DMS 273 treated with DMSO at 0.1 percent for 48 hours (cell line): ENCODE data around the gene BTBD6.

ENCODE experiments used
- DNase-seq: peaks from one replicate; lab custom pipeline; 2025; lab: John Stamatoyannopoulos, UW

The BTBD6 gene

DNA sequence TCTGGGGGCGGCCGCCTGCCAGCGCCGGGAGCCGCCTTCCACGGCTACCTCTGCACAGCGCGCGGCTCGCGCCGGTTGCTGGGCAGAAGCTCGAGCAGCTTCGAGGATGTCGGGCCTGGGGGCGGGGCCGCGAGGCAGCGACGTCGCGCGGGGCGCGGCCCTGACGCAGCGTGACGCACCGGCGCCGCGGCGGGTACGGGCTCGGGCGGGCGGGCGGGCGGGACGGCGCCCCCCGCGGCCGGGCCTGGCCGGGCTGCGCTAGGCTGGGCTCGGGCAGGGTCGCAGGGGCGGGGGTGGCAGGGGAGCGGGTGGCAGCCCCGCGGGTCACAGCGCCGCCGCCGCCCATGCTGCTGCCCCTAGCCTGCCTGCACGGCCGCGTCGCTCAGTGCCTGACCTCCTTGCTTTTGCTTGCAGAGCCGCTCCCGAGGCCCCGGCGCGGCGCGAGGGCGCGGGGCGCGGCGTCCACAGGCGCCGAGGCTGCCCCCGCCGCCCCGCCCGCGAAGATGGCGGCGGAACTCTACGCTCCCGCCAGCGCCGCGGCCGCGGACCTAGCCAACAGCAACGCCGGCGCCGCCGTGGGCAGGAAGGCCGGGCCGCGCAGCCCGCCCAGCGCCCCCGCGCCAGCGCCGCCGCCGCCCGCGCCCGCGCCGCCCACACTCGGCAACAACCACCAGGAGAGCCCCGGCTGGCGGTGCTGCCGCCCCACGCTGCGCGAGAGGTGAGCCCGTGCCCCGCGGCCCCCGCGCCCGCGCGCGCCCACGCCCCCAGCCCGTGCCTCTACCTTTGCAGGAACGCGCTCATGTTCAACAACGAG, at the start of gene BTBD6:
TSS of gene BTBD6 (plus strand) at position 166 of the 814 bp plus-strand sequence. CDS start at position 345, 179 bp downstream.
- DNase-seq: peak; percentile 40

DNA sequence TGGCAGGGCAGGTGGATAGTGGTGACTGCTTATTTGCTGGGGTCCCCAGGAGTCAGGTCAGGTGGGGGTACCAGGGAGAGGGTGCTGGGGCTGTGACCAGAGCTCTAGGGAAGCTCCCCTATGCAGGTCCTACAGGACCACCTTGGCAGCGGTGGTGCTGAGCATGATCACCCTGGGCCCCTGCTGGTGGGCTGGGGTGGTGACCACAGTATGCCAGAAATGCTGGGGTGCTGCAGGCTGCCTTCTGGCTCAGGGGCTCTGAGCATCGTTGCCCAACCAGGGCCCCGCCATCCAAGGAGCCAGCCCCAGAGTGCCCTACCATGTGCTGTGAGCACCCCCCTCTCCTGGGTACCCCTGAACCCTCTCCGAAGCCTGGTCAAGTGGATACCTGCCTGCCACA, 49.7 kb upstream of the BTBD6 start:
- DNase-seq: no peak

DNA sequence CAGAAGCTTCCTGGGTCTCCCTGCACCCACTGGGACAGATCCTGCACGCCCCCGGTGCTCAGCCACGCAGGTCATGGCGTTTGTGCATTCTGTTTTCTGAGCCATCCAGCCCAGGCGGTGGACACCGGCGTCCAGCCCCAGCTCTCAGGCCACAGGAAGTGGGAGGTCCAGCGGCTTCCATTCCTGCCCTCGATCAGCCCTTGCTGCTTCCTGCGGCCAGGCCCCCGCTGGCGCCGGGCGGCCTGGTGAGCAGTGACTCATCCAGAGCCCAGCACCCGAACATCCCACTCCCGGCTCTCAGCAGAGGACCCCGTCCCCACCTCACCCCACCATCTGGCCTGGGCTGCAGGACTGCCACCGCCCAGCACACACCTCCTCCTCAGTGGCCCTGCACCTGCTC, 49.2 kb upstream of the BTBD6 start:
- DNase-seq: no peak

DNA sequence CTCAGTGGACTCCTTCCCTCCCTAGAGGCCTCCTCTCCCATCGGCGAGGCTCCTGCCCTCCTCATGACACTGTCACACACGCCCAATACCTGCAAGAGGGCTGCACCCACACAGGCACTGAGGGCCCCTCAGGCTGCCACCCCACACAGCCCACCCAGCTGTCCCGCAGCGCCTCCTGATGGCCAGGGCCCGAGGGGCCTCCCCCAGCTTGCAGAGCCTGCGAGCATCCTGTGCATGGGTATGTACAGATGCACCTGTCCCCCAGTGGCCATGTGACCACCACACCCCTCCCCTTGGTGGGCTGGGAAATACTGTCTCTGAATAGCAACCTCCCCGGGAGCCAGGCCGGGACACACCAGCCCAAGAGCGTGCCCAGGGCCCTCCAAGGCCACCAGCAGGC, 48.3 kb upstream of the BTBD6 start:
- no peak for DNase-seq

DNA sequence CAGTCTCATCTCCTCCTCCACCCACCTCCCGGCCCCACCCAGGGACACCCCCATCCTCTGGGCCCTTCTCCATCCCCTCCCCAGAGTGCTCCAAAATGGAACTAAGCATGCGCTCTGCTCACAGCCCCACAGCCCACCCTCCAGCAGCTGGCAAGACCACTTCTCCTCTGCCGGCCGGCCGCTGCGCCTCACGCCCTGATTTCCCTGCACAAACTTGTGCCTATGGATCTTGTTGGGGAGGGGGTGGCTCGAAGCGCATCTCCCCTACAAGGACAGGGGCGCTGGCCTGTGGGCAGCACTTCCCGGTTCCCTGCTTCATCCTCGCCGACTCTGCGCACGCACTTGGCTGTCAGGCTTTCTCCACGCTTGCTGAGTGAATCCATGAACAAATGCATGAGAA, 47.7 kb upstream of the BTBD6 start:
- DNase-seq: no peak

DNA sequence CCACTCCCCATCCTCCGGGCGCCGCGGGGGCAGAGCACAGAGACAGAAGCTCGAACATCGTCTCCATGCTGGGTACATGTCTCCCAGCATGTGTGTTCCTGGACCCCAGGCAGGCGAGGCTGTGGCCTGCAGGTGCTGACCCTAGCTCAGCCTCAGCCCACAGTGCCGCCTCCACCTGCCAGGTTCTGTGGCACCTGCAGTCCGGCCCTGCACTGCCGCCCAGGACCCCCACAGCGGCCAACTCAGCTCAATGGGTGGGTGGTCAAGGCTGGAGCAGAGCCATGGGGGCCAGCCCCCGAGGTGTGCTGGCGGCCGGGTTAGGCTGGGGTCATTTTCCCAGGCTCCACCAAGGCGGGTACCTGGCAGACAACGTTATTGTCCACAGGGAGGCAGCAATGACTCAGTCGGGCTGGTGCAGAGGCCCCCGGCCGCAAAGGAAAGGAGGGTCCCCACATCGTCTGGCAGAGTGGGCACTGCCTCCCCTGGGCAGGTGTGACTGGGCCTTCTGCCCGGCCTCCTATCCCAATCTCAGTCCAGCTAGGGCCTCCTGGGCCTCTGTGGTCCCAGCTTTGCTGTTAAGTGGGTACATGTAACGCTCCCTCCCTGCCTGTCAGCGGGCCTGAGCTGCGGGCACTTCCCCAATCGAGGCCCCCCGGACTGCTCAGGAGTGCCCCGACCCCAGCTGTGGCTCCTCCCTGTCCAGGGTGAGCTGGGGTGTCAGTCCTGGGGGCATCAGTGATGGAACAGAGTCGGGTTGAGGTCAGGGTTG, 47.0 kb upstream of the BTBD6 start:
- DNase-seq: no peak

DNA sequence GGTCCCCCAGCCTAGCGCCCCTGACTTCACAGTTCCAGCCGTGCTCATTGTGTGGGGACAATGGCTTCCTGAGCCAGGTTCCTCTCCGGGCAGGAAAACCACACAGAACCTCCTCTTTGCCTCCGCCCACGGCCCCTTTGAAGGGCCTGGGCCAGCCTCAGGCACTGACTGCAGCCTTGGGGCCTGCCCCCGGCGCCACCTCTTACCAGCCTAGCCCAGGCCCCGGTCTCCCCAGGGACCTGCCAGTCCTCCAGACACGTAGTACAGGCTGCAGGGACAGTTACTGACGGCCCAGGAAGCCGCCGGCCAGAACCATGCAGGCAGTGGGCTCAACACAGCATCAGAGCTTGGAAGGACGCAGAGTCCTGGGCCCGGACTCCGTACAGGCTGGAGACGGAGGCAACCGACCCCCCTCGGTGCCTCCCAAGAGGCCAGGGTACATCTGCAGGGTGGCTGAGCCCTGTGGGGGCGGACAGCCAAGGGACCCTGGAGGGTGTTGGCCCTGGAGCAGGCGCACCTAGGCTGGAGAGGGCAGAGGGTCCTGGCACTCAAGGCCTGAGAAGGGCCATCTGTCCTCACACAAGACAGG, 46.3 kb upstream of the BTBD6 start:
- no peak for DNase-seq

DNA sequence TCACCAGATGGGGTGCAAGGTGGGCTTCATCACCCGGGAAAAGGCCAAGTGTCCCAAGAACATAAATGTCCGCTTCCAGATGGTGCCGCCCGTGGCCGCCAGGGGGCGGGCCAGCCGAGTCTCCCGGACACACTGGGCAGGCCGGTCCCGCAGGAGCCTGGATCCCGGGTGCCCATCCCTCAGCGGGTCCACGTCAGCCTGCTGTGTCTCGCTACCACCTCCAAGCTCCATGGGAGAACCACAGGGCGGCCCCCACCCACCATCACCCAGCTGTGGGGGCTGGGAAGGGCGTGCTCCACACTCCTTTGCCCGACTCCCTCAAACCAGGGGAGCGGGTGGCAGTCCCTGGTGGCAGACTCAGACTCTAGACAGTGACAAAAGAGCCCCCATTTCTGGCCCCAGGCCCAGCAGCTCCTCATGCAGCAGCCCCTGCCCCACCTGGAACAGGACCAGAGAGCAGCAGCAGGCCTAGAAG, 45.2 kb upstream of the BTBD6 start:
- peak; percentile 11 for DNase-seq

DNA sequence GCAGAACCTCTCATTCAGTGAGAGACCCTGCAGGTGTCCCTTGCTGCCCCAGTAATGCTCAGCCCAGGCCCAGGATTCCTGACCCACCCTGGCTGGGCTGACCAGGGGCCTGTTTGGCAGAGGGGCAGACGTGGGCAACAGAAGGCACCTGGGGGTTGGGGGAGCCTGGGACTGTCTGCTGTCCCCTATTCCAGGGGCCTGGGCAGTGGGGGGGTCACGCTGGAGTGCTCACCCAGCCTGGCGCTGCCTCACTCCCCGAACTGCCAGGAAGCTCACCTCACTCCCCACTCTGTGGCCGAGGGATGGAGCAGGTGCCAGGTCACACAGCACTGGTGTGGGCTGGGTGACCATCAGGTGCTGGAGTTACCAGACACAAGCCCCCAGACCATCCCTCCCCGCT, 44.6 kb upstream of the BTBD6 start:
- no peak for DNase-seq

DNA sequence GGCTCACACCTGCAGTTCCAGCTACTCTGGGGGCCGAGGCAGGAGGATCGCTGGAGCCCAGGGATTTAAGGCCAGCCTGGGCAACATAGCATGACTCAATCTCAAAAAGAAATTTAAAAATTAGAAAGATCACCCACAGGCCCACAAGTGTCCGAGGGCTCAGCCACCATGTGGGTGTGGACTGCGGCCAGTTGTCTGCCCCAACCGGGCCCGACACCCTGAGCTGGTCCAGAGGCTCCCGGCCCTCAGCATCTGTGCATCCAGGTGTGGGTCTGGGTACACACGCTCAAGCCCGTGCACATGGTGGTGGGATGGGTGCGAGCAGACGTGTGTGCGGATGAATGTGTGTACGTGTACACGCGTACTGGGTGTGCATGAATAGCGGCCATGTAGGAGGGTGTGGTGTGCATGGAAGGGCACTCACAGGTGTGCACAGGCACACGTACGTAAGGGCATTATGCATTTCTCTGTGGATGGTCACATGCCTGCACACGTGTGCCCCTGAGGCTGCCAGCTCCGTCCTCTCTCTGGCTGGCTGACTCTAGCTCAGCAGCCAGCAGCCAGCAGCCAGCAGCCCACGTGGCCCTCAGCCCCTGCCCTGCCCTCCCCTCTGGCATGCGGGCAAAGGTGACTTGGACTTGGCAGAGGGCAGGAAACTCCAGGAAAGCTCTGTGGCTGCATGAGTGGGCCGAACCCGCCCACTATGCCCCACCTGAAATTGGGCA, 44.0 kb upstream of the BTBD6 start:
- no peak for DNase-seq

DNA sequence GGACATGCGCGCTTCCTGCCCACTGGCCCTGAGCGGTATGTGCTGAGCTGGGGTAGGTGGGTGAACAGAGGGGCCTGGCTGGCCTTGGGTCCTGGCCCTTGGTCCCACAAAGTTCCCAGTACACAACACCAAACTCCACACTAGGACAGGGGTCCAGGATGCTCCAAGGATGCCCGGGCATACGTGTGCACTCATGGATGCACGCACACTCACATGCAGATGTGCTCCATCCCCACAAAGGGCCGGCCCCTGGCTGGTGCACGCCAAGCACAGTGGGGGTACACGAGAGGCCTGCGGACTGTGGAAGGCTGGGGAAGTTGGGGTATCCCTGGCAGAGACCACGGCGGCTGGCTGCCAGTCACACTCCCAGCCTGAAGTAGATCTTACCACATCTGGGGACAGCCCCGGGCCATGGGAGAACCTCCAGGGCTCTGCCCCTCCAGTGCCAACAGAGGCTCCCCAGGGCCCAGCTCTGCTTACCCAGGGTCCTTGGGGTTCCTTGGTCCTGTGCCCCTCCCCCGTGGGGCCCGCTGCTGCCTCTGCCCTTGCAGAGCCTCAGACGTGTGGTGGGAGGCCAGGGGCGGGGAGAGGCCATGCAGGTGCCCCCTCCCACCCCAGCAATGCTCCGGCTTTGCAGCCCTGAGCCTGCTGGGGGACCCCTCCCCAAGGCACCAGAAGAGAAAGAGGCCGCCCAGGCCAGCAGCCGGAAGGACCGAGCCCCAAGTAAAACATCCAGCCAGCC, 43.2 kb upstream of the BTBD6 start:
- DNase-seq: no peak

DNA sequence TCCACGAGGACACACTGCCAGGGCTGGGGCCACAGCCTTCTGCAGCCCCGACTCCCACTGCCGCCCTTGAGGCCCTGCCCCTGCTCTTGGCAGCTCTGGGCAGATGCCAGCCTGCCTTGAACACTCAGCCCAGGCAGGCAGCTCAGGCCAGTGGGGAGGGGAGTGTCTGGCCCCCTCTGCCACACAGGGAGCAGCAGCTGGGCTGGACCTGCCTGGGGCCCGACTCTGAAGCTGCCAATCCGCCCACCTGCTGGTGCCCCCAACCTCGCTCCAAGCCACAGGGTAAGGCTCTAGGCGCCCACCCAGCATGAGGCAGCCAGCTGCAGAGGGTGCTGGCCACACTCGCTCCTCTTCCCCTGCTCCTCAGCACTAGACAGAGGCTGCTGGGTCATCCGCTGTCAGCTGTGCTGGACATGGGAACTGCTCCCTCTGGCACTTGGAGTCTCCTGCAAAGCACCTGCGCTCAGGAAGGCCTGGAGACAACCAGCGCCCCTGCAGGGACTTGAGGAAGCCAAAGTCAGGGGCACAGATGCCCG, 42.6 kb upstream of the BTBD6 start:
- DNase-seq: peak; percentile 33

DNA sequence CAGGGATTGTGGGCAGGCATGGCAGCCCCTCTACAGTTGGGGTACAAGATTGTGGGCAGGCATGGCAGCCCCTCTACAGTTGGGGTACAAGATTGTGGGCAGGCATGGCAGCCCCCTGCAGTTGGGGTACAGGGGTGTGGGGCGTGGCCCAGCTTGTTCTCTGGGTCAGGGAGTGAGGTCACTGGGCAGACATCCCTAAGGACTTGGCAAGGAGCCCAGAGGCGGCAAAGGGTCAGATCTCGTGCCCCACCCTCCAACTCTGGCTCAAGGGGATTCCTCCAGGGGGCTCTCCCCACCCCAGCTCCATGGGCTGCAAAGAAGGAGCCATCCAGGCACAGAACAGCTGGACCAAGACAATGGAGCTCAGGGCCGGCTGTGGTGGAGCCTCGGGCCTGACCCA, 41.5 kb upstream of the BTBD6 start:
- no peak for DNase-seq

DNA sequence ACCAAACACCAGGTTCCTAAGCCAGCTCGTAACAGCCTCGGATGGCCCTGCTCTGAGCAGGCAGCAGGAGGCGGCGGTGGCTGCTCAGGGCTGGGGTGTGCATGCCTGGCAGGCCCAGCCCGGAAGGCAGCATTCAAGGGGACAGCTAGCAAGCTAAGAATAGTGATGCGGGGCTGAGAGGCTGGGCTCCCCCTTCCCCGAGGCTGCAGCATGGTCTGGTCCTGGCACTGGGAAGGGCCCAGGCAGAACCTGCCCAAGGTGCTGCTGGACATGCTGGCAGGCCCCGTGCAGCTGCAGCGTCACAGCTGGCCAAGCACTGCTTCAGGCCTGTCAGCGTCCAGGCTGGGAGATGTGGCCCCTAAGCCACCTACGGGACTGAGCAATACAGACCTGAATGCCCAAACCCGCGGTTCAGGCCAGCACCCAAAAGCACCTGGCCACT, 40.9 kb upstream of the BTBD6 start:
- DNase-seq: no peak

DNA sequence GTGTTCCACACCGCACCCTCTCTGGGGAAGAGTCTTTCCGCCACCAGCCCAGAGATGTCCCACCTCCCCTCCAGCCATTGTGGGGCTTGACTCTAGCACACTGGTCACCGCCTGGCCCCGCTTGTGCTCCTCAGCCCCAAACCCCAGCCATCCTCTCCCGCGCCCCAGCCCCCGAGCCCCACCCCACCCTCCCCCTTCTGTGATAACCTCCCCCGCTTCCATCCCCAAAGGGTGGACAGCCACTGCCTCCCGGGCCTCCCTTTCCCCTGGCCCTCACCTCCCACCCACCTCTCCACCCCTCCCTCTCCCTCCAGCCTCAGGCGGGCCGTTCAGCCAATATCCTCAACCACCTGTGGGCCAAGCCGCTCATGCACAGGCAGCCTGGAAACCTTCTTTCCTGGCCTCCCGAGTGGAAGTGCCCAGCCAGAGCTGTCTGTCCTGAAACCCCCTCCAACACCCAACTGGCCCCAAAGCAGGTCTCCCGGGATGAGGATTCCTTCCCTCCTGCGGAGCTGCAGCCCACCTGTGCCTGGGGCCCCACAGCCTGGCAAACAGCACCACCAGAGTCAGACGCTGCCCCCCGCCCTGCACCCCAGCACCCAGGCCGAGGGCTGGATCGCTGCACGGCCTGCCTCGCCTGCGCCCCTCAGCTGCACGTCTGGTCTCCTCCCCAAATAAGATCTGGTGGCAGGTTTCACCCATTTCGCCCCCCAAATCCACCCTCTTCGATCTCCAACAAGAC, 40.2 kb upstream of the BTBD6 start:
- DNase-seq: no peak

DNA sequence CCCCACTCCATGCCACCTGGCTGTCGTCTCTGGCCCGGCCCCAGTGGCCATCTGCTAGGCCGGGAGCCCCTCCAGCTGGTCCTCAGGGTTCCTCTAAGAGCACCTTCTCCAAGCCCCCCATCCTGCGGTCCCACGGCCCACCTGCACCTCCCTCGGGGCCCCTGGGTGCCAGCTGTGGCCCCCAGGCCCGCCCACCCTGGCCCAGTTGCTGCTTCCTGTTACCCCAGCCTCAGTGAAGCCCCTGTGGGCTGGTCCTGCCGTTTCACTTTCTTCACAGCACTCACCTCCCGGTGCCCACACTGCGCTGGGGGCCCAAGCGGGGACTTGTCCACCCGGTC, 39.6 kb upstream of the BTBD6 start:
- no peak for DNase-seq

DNA sequence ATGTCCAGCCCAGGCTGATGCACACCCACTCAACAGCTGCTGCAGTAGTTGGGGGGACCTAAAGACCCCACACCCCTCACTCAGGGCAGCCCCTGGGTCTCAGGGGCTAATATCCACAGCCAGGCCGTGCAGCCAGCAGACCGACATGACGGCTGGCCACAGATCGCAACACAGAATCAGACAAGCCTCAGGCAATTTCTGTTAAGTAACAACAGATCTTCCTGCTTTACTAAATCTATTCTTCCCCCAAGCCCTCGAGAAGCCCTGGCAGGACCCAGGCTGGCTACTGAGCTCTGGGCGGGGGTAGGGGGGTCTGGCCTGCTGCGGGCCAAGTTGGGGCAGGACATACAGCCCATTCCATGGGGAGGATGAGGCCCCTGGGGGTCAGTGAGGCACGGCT, 39.2 kb upstream of the BTBD6 start:
- no peak for DNase-seq

DNA sequence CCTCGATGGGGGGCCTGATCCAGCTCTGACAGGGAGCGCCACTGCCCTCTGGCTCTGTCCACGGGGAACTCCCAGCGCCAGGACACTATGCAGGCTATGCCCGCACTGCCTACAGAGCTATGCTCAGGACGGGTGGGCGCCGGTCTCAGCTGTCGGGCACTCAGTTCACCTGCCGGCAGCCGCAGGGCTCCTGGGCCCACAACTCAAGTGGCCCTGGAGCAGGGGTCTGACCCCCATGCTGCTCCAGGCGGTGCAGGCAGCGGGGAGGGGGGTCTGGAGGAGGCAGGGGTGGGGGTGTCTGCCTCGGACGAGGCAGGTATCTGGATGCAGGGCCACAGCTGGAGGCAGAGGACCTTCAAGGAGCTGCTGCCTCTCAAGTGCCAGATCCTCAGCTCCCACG, 38.7 kb upstream of the BTBD6 start:
- no peak for DNase-seq

DNA sequence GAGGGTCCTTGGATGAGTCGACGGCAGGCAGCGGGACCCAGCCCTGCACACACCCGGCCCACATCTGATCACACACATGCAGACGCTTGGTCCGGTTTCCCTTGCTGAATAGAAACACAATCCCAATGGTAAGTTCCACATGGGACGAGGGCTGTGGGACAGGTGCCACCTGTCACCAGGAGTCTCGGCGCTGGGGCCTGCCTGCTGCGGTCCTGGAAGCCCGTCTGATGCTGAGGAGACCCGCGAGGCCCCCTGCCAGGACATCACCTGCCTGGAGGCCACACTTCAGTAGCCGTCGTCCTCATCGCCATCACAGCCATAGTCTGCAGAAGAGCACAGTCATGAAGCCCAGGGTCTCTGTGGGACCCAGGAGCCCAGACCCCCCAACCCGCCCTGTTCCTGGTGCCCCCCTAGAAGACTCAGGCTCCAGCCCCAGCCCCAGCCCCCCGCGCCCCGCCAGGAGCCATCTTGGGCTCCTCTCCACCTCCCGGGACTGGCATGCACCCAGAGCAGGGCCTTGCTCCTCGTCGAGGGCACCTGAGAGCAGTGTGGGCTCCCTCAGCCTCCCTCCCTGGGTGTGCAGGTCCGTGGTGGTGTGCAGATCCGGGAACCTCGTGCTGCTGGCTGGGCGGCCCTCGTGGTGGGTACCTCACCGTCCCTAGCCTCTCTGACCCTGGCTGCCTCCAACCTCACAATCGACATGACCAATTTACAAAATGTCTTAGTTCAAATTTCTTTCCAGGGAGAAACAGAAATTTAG, 37.9 kb upstream of the BTBD6 start:
- no peak for DNase-seq
